HFFc6 (cell line): ENCODE measurements around the gene TIMM44. TPM values are rescaled to one million over a fixed set of nuclear protein-coding genes. Genes with fewer than 3 reads are reported as not detected.

ENCODE experiments used
- DNase-seq: peaks from one replicate; pipeline ENCODE4 v3.0.0-alpha.2; 2018
- H3K27ac Mint-ChIP-seq: 2 replicates; pipeline ENCODE4 v1.8.0; 2020; ENCODE audit warnings: mild to moderate bottlenecking, mixed read lengths
- H3K27me3 Mint-ChIP-seq: 2 replicates; pipeline ENCODE4 v1.8.0; 2021; ENCODE audit warnings: mild to moderate bottlenecking, moderate library complexity, mixed read lengths; ENCODE audit not compliant: insufficient read depth
- H3K36me3 Mint-ChIP-seq: 2 replicates; pipeline ENCODE4 v1.8.0; 2021; ENCODE audit warnings: low read depth, mixed read lengths
- H3K4me1 Mint-ChIP-seq: 2 replicates; pipeline ENCODE4 v1.8.0; 2020; ENCODE audit warnings: low read depth, mixed read lengths
- H3K4me3 Mint-ChIP-seq: 2 replicates; pipeline ENCODE4 v1.8.0; 2020; ENCODE audit warnings: mild to moderate bottlenecking, moderate library complexity, mixed read lengths
- H3K9me3 Mint-ChIP-seq: 2 replicates; pipeline ENCODE4 v1.8.0; 2020; ENCODE audit warnings: mild to moderate bottlenecking, mixed read lengths
- CTCF ChIP-seq: fragments of 200-600 bp; sonication (generic); IDR thresholded peaks from 2 replicates; pipeline ENCODE4 v1.5.0; 2021; ENCODE audit warnings: antibody characterized with exemption, mild to moderate bottlenecking
- total RNA-seq, 6 experiments: library from RNA; stranded (reverse); fragmentation: NEBNext Ultra II Directional; extraction: Animal tissue kit (Norgen Biotek cat#: 25700); gene quantifications; 2 replicates in 1 of 6; 3 replicates in 5 of 6; pipeline ENCODE4 v1.2.3, GENCODE V29; 2021

TIMM44 gene
- total RNA-seq, 6 experiments from 2014 or later = 42.9 to 53.5 (median 46.1) TPM

- H3K4me1 Mint-ChIP-seq = peaks cover 11% of the 10 kb centered on the region
- H3K27me3 Mint-ChIP-seq = peaks cover 9% of the 10 kb centered on the region
- no peak for DNase-seq
- H3K4me3 Mint-ChIP-seq = no peak overlapping the region
- no peak for TF ChIP-seq CTCF
- H3K9me3 Mint-ChIP-seq = no peaks in the 10 kb centered on the region
- H3K36me3 Mint-ChIP-seq = peaks cover 5% of the 10 kb centered on the region; the same call in 1 of the 2 replicates
- no peak overlapping the region for H3K27ac Mint-ChIP-seq
Observed at GRCh38 chr19:7912144-7912696, 31.2 kb downstream of the TIMM44 start.

- Mint-ChIP-seq H3K4me1 (peaks cover 6% of the 10 kb centered on the region; the same call in 1 of the 2 replicates), H3K4me3 (no peak overlapping the region), H3K36me3 (peaks cover 5% of the 10 kb centered on the region; the same call in 1 of the 2 replicates), H3K9me3 (no peaks in the 10 kb centered on the region), H3K27me3 (peaks cover 6% of the 10 kb centered on the region), H3K27ac (no peak overlapping the region)
- TF ChIP-seq CTCF = no peak
- DNase-seq = no peak
Observed at GRCh38 chr19:7911508-7912143, 31.8 kb downstream of the TIMM44 start.

- Mint-ChIP-seq H3K4me3 (no peak overlapping the region), H3K9me3 (no peaks in the 10 kb centered on the region)
- no peak for DNase-seq
Observed at GRCh38 chr19:7910321-7911161, 32.9 kb downstream of the TIMM44 start.

GRCh38 chr19:7909471-7910067, 33.9 kb downstream of the TIMM44 start:
- no peaks in the 10 kb centered on the region for H3K9me3 Mint-ChIP-seq
- peaks cover 13% of the 10 kb centered on the region for H3K4me1 Mint-ChIP-seq
- DNase-seq = no peak
- H3K27ac Mint-ChIP-seq = no peak overlapping the region
- H3K36me3 Mint-ChIP-seq = peaks cover 11% of the 10 kb centered on the region
- no peak for TF ChIP-seq CTCF
- peaks cover 3% of the 10 kb centered on the region for H3K27me3 Mint-ChIP-seq
- H3K4me3 Mint-ChIP-seq = no peak overlapping the region

More at GRCh38 chr19:7910321-7911161, 32.9 kb downstream of the TIMM44 start:
- Mint-ChIP-seq H3K27me3 (peaks cover 6% of the 10 kb centered on the region), H3K4me1 (peaks cover 5% of the 10 kb centered on the region), H3K36me3 (peaks cover 5% of the 10 kb centered on the region; the same call in 1 of the 2 replicates), H3K27ac (no peak overlapping the region)
- TF ChIP-seq CTCF = no peak

GRCh38 chr19:7908742-7909461, 34.6 kb downstream of the TIMM44 start:
- H3K36me3 Mint-ChIP-seq = peaks cover 12% of the 10 kb centered on the region
- no peak for DNase-seq
- no peak overlapping the region for H3K27ac Mint-ChIP-seq
- H3K9me3 Mint-ChIP-seq = no peaks in the 10 kb centered on the region
- peaks cover 15% of the 10 kb centered on the region for H3K4me1 Mint-ChIP-seq
- no peak overlapping the region for H3K4me3 Mint-ChIP-seq
- peaks cover 3% of the 10 kb centered on the region for H3K27me3 Mint-ChIP-seq
- TF ChIP-seq CTCF = no peak
